Measurements from ENCODE around the gene NTRK1.

The NTRK1 gene

DNA sequence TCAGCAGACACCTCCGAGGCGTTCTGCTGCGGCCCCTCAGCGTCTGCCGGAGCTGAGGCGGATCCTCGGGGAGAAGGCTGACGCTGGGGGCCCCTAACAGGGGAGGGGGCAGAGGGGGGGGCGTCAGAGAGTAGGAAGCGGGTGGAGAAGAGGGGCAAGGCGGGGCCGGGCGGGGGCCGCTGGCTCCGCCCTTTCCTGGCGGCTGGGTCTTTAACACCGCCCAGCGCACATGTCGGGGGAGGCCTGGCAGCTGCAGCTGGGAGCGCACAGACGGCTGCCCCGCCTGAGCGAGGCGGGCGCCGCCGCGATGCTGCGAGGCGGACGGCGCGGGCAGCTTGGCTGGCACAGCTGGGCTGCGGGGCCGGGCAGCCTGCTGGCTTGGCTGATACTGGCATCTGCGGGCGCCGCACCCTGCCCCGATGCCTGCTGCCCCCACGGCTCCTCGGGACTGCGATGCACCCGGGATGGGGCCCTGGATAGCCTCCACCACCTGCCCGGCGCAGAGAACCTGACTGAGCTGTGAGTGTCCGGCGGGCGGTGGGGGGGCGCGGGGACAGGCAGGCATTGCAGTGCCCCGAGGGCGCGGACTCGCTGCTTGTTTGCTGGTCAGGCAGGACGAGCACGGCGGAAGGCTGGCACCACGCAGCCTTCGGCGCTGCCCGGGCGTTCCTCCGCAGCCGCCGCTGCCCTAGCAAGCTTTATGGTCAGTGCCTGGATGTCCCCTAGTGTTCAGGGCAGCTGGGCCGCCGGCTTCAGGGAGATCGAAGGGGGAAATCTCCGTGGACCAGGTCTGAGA, at the start of gene NTRK1:
TSS of gene NTRK1 (plus strand) at position 238 of the 796 bp plus-strand sequence. CDS start at position 308, 70 bp downstream.
- no peak for DNase-seq (ENCODE audit: low spot score)

DNA sequence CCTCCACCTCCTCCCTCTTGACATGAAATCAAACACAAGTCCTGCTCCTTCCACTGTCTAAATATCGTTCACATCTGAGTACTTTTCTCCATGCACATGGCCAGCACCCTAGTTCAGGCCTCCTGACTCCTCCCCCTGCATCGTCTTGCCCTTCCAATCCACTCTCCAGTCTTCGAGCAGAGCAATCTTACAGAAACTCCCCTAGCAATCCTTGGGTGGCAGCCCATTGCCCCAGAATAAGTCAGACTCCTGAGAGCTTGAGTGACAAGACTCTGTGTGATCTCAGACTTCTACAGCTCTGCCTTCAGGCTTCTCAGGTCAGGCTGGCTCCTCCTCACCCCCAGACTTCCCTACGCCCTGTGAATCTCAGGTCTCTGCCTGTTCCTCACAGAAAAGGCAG, 49.5 kb upstream of the NTRK1 start:
- DNase-seq (ENCODE audit: low spot score): no peak

GRCh38 chr1:156812293-156812990, 48.2 kb upstream of the NTRK1 start:
- DNase-seq (ENCODE audit: low spot score): peak; percentile 27

DNA sequence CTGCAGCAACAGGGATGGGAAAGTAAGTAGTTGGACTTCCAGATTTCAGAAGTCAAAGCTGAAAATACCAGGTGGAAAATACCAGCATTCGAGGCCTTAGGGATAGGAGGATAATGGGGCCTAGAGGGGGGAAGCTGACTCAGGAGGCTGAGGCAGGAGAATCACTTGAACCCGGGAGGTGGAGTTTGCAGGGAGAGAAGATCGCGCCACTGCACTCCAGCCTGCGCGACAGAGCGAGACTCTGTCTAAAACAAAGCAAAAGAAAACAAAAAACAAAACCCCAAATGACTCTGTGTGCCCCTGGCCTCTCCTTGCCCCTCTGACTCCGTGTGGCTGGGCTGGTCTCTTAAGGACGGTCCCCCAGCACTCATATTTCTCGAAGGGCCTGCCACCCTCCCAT, 47.4 kb upstream of the NTRK1 start:
- no peak for DNase-seq (ENCODE audit: low spot score)

- peak; percentile 61 for DNase-seq (ENCODE audit: low spot score)
Measured at GRCh38 chr1:156813750-156814570, 46.7 kb upstream of the NTRK1 start.

- DNase-seq (ENCODE audit: low spot score): peak; percentile 13
Measured at GRCh38 chr1:156814571-156815260, 45.9 kb upstream of the NTRK1 start.

GRCh38 chr1:156815307-156815826, 45.3 kb upstream of the NTRK1 start:
- DNase-seq (ENCODE audit: low spot score): peak; percentile 31

GRCh38 chr1:156815961-156816422, 44.7 kb upstream of the NTRK1 start:
- DNase-seq (ENCODE audit: low spot score): no peak

DNA sequence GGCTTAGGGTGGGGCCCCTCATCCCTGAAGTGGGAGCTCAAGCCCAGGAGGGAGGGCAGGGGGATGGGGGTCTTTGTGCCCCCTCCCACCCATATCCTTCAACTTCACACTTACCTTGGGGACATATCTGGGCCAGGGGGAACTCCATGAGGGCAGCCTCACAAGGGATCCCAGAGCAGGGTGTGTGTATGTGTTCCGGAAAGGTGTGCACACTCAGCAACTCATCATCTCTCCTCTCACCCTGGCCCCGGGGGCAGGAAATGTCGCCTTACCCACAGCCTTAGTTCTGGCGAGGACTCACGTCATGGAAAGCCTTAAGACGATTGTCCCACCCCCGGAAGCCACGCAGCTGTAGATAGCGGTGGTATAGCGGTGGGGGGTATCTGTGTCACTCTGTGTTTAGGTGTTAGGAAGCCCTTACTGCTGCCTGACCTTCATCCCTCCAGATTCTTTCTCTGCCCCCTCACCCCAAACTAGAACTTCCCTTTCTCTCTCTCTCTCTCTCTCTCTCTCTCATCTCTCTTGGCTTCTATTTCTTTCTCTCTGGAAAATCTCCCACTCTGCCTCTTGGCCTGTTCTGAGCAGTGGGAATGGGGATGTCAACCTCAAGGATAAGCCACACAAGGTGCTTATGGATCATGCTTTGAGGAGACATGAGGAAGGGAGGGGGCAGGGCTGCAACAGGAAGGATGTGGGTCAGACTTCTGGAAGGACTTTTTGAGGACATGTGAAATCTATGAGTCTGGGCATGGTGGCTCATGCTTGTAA, 43.9 kb upstream of the NTRK1 start, which contains the start of gene SH2D2A:
TSS of gene SH2D2A (minus strand) at position 288 of the 768 bp plus-strand sequence. CDS start at position 148, 140 bp downstream.
- no peak for DNase-seq (ENCODE audit: low spot score)

DNA sequence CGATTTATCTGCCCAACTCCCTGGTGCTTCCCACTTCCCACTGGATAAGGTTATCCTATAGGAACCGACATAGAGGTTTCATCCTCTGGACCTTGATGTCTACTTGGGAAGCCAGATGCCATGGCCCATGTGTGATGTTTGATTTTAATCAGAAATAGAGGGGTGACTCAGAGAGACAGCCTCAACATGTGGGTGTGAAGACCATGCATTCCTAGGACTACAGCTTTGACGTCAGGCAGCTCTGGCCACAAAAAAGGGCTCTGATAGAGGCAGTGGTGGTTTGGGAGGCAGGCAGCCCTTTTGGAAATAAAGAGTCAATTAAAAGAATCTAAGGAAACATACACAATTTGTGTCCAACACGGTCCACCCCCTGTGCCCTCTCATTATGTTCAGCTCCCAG, 38.9 kb upstream of the NTRK1 start:
- no peak for DNase-seq (ENCODE audit: low spot score)

GRCh38 chr1:156822680-156823079, 38.0 kb upstream of the NTRK1 start:
- no peak for DNase-seq (ENCODE audit: low spot score)

- peak; percentile 60 for DNase-seq (ENCODE audit: low spot score)
Measured at GRCh38 chr1:156823210-156823790, 37.4 kb upstream of the NTRK1 start.

DNA sequence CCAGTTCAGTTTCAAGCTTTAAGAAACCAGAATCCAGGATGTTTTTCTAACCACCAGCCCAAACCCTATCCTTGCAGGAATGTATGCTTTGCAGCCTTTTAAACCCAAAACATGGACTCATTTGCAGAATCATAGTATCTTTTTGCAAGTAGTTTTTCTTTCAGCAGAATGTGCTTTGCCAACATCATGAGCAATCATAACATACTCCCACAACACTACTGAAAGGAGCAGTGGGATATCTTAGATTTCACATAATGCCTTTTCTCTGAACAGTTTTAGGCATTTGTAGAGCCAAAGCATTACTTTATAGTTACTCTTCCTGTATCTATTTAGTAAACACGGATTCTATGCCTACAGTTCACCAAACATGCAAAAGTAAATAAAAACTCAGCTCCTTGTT, 34.0 kb upstream of the NTRK1 start:
- DNase-seq (ENCODE audit: low spot score): no peak

GRCh38 chr1:156828400-156829124, 32.1 kb upstream of the NTRK1 start:
- no peak for DNase-seq (ENCODE audit: low spot score)

DNA sequence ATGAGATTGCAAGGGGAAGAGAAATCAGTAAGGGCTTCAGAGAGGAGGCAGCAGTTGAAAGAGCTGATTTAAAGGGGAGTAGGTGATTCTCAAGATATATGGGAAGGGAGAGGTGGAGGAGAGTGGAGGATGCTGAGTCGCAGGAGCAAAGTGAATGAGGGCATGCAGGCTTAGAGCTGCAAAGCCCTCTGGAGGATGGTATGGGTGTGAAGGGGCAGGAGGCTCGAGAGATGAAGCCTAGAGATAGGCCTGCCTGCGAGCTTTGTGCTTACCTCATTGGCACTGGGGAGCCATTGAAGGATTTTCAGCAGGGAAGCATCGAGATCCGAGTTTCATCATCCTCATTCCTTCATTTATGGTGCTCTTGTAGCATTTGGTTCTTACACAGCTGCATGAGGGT, 28.2 kb upstream of the NTRK1 start:
- DNase-seq (ENCODE audit: low spot score): no peak

DNA sequence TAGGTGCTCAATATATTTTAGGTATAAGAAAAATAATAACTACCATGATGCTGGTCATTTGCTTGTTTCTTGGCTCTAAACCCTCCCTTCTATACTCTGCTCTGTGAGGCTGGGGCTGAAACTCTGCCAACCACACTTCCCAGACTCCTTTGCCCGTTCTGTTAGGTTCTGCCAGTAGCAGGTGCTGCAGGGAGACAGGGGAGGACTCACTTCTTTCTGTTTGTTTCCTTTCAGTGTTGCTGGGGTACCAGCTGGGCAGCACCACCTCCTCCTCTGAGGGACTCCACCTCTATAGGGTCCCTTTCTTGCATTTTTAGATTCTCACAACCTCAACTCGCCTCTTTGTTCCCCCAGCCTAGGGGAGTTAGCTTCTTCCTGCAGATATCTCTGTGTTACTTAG, 27.1 kb upstream of the NTRK1 start:
- no peak for DNase-seq (ENCODE audit: low spot score)

- no peak for DNase-seq (ENCODE audit: low spot score)
Measured at GRCh38 chr1:156834322-156834721, 26.3 kb upstream of the NTRK1 start.

- DNase-seq (ENCODE audit: low spot score): no peak
Measured at GRCh38 chr1:156836041-156836654, 24.5 kb upstream of the NTRK1 start.

DNA sequence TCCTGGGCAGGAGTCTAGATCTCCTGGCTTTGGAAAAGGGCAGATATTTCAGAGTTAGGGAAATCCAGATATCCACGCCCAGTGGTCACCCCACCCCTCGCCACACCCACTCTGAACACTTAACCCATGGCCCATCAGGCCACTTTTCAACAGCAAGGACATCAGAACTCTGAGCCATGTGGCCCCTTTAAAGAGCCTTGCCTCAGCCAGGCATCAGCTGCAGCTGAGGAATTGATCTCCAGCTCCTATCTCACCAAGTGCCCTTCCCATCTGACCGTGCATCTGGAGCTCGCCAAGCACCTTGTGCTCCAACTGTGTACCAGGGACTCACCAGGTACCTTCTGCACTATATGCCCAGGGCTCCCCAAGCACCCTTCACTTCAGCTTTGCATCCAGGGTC, 23.8 kb upstream of the NTRK1 start:
- DNase-seq (ENCODE audit: low spot score): no peak

Measured in kidney tubule cell (primary cell).